ENCODE measurements around the gene FAM117B.

The FAM117B gene

GRCh38 chr2:202634556-202635427 lies at the start of gene FAM117B:
Gene FAM117B, plus strand, starts transcription at chr2:202634969. Its CDS starts 219 bp downstream, at chr2:202635188.
- DNase-seq, result peak; percentile 99

GRCh38 chr2:202588647-202589581 lies 45.9 kb upstream of the FAM117B start:
- peak; percentile 93 to 98 for DNase-seq

- no peak for DNase-seq
Measured at GRCh38 chr2:202589582-202589949, 45.2 kb upstream of the FAM117B start.

GRCh38 chr2:202592566-202592965 lies 42.2 kb upstream of the FAM117B start:
- DNase-seq, result no peak

- no peak for DNase-seq
Measured at GRCh38 chr2:202599105-202599504, 35.7 kb upstream of the FAM117B start.

- no peak for DNase-seq
Measured at GRCh38 chr2:202599911-202600310, 34.9 kb upstream of the FAM117B start.

- DNase-seq, result peak in 1 of 2 experiments; percentile 15
Measured at GRCh38 chr2:202604699-202605098, 30.1 kb upstream of the FAM117B start.

GRCh38 chr2:202605174-202605573 lies 29.6 kb upstream of the FAM117B start:
- no peak for DNase-seq

- peak; percentile 89 to 96 for DNase-seq
Measured at GRCh38 chr2:202608142-202608852, 26.5 kb upstream of the FAM117B start.

GRCh38 chr2:202609381-202610145 lies 25.2 kb upstream of the FAM117B start:
- peak; percentile 50 to 71 for DNase-seq

- DNase-seq, result no peak
Measured at GRCh38 chr2:202610380-202610779, 24.4 kb upstream of the FAM117B start.

GRCh38 chr2:202612145-202612544 lies 22.6 kb upstream of the FAM117B start:
- no peak for DNase-seq

- no peak for DNase-seq
Measured at GRCh38 chr2:202613479-202613878, 21.3 kb upstream of the FAM117B start.

GRCh38 chr2:202624133-202624532 lies 10.6 kb upstream of the FAM117B start:
- peak; percentile 49 to 69 for DNase-seq

- DNase-seq, result no peak
Measured at GRCh38 chr2:202627042-202627441, 7.7 kb upstream of the FAM117B start.

- no peak for DNase-seq
Measured at GRCh38 chr2:202628646-202629198, 6.0 kb upstream of the FAM117B start.

- no peak for DNase-seq
Measured at GRCh38 chr2:202632682-202633290, 2.0 kb upstream of the FAM117B start.

- no peak for DNase-seq
Measured at GRCh38 chr2:202633470-202633869, 1.3 kb upstream of the FAM117B start.

- DNase-seq, result peak; percentile 82 to 83
Measured at GRCh38 chr2:202635428-202636212, 851 bp downstream of the FAM117B start.

GRCh38 chr2:202636213-202636513 lies 1.4 kb downstream of the FAM117B start:
- no peak for DNase-seq

GRCh38 chr2:202638721-202639120 lies 4.0 kb downstream of the FAM117B start:
- no peak for DNase-seq

All from Kasumi-1 (cell line).